GM18526 (cell line): Measurements from ENCODE around the gene PML.
"Not testable (repeated sequence)": the region's sequence is repeated elsewhere in the genome, so short reads cannot be mapped to it uniquely, and the experiment has no call there.

ENCODE experiments used
- POLR2A ChIP-seq: IDR thresholded peaks from 3 replicates; pipeline ENCODE4 v1.6.1; 2011; ENCODE audit not compliant: insufficient read length; ENCODE audit errors: extremely low read depth

PML gene

DNA sequence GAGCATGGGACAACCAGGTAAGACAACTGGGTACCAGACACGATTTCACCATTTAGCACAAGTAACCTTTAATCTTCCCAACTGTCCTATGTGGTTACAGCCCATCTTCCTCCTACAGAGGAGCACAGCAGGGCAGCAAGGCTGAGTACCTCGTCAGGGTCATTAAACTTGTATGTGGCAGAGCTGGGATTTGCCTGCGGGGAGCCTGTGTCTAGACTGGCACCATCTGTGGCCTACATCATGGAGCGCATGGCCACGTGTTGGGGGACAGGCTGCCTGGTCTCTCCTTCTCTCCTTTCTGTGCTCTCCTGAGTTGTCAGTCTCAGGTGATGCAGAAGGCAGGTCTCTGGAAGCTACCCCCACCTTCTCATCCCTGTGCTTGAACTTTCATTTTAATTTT, 55.6 kb downstream of the PML start:
- no peak for TF ChIP-seq POLR2A

DNA sequence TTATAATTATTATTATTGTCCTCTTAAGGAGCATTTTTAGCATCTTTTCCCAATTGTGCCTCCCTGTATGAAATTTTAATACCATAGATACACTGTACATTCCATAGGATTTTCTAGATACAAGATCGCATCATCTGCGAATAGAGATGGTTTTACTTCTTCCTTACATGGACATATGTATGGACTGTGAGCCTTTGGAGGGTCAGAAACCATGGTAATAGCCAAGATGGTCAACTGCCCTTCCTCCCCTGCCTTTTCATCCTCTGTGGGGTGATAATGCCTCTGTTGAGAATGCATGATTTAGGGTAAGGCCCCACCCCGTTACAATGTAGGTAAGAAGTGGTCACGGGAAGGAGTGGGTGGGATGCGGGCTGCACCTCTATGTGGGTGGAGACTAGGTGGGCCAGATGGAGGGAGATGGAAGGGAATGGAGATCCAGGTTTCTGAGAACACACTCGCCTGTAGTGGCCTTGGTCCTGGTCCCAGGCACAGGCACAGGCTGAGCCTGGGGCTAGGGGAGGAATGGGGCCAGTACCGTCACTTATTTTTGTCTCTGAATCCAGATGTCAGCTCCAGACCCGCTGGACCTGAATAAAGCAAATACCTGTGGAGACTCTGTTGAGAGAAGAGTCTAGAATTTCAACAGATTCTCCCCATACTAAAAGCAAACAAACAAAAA, 56.2 kb downstream of the PML start:
- no peak for TF ChIP-seq POLR2A

DNA sequence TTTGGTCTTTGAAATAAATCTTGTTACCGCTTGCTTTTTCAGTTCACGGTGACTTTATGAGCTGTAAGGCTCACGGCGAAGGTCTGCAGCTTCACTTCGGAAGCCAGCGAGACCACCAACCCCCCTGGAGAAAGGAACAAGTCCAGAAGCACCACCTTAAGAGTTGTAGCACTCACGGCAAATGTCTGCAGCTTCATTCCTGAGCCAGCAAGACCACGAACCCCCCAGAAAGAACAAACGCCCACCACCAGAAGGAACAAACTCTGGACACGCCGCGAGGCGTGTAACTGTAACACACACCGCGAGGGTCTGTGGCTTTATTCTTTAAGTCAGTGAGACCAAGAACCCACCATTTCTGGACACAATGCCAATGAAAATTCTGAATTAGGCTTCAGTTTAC, 59.0 kb downstream of the PML start:
- no peak for TF ChIP-seq POLR2A

DNA sequence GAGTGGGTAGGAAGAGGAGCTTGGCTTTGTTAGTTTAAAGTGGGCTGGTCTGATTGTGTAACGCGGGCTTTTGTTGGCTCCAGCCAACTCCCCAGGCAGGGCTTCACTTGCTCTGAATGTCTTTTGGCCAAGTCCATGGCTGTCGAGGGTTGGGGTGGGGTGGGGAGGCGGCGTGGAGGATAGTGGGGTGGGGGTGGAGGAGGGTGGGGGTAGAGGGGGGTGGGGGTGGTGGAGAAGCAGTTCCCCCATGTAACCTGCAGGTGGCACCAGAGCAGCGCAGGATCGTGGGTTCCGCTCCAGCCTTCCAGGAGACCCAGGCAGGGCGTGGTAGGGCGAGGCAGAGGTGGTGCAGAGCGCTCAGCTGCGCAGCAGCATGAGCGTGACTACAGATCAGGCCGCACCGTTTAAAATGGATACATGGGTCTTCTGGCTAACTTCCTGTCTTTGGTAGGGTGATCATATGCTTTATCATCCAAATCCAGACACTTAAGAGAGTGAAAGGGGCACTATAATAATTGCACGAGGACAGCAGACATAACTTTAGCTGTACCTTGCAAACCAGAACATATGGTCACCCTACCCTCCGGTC, 59.5 kb downstream of the PML start:
- no peak for TF ChIP-seq POLR2A

DNA sequence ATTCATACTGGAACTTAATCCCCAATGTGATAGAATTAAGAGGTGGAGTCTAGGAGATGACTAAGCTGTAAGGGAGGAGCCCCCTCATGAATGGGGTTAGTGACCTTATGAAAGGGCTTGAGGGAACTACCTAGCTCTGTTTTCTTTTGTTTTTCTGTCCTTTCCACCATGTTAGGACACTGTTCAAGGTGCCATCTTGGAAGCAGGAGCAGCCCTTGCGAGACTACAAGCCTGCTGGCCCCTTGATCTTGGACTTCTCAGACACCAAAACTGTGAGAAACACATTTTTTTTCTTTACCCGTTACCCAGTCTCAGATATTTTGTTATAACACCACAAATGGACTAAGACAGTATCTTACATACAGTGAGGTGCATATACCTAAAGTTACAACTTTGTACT, 61.3 kb downstream of the PML start:
- no peak for TF ChIP-seq POLR2A

DNA sequence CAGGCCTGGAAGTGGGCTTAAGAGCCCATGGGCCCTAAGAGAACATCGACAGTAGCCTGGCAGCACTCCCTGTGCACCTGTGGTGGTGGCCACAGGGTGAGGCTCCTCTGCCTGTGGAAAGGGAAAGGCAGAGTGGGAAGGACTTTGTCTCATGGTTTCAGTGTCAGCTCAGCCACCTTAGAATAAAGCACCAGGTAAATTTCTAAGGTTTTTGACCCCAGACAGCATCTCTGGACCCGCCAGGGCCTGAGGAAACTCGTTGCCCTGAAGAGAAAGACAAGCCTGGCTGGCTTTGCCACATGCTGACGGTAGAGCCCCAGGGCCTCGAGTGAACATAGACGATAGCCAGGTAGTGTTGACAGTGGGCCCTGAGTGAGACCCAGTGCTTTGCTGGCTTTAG, 65.7 kb downstream of the PML start:
- TF ChIP-seq POLR2A, result no peak

DNA sequence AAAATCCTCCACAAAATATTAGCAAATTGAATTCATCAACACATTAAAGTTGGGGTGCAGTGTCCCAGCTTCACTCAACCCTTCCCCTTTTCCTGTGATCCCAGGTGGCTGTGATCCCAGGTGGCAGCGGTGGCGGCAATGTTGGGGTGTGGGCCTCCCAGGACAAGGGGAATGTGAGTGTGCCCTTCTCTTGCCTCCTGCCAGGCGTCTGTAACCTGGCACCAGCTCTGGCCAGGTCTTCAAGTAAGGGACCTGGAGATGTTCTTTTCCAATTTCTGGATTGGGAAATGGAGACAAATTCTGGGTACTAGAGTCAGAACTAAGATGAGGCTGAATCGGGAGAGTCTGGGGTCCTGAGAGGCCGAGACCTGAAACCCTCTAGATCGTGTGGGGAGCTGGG, 67.7 kb downstream of the PML start:
- no peak for TF ChIP-seq POLR2A

DNA sequence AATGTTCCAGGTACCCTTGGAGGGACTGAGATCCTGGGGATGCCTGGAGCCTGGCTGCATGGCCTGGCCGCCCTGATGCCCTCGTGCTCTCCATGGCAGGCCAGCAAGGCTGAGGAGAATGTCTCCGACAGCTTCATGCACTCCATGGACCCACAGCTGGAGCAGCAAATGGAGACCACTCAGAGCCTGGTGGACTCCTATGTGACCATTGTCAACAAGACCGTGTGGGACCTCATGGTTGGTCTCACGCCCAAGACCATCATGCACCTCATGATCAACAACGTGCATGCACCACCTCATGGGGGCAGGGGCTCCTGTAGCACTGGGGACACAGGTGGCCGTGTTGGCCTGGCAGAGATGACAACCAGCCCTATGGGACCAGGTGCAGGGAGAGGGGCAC, 68.2 kb downstream of the PML start:
- TF ChIP-seq POLR2A, result no peak

DNA sequence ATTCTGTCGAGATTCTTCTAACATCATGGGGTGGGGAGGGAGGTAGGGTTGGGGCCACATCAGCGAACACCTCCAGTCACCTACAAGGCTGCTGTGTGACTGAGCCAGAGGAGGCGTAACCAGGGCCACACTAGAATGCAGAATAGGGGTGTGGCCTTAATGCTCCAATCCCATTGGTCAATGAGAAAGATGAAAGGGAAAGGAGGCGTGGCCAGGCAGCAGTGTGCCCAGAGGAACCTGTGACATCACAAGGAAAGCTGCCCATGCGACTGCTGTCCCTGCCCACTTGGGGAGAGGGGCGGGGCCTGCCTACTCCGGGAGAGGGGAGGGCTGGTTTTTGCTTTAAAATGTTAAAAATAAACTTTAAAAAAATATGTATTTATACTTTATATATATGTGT, 87.9 kb downstream of the PML start, which contains the start of gene GOLGA6A:
Gene GOLGA6A (minus strand): TSS at position 101 of the 400 bp plus-strand sequence. CDS start 41 bp downstream, at position 60.
- TF ChIP-seq POLR2A, result not testable (repeated sequence)
